ENCODE data around the gene CTNND2.

DNA sequence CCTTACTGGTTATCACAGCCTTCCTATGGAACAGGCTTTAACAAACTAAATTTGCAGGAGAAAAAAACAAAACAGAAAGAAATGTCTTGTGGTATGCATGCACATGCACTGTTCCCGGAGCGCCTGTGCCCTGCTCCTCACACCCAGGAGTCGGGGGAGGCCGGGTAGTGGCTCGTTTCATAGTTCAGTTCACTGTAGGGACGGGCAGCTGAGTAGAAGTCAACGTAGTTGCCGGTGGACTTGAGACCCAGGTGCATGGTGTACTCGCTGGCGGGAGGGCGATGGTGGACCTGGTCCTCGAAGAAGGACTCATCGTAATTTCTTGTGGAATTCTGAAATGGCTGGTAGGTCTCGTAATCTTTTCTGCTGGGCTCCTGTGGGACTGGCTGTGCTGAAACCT is 930.9 kb downstream of the CTNND2 start:
- TF ChIP-seq, protein P1, sequence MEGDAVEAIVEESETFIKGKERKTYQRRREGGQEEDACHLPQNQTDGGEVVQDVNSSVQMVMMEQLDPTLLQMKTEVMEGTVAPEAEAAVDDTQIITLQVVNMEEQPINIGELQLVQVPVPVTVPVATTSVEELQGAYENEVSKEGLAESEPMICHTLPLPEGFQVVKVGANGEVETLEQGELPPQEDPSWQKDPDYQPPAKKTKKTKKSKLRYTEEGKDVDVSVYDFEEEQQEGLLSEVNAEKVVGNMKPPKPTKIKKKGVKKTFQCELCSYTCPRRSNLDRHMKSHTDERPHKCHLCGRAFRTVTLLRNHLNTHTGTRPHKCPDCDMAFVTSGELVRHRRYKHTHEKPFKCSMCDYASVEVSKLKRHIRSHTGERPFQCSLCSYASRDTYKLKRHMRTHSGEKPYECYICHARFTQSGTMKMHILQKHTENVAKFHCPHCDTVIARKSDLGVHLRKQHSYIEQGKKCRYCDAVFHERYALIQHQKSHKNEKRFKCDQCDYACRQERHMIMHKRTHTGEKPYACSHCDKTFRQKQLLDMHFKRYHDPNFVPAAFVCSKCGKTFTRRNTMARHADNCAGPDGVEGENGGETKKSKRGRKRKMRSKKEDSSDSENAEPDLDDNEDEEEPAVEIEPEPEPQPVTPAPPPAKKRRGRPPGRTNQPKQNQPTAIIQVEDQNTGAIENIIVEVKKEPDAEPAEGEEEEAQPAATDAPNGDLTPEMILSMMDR (conservative IDR thresholded peaks at IDR 0.05 in 1 of 2, IDR thresholded peaks at IDR 0.05 in 1 of 2; ENCODE audit: extremely low read depth in 1 of 2, insufficient read depth in 1 of 2, low read depth in 1 of 2, low read length in 2 of 2), result no peak
- TF ChIP-seq EZH2 (IDR thresholded peaks at IDR 0.05; ENCODE audit: borderline replicate concordance, low read length), result no peak
